Hepatocyte (in vitro differentiated cells): ENCODE data around the gene PCBP3.
"Not testable (repeated sequence)": the region's sequence is repeated elsewhere in the genome, so short reads cannot be mapped to it uniquely, and the experiment has no call there.

ENCODE experiments used
- CTCF ChIP-seq: fragments of 200-600 bp; sonication (generic); IDR thresholded peaks from 2 replicates; pipeline ENCODE4 v1.5.1; 2016; ENCODE audit warnings: antibody characterized with exemption, mild to moderate bottlenecking; ENCODE audit not compliant: poor library complexity
- EZH2 ChIP-seq: fragments of 200-600 bp; sonication (generic); IDR thresholded peaks from 2 replicates; pipeline ENCODE4 v1.6.1; 2016; ENCODE audit warnings: antibody characterized with exemption, mild to moderate bottlenecking, borderline replicate concordance
- EZH2phosphoT487 ChIP-seq: fragments of 200-600 bp; sonication (generic); IDR thresholded peaks from one replicate; pipeline ENCODE4 v1.6.1; 2018; ENCODE audit warnings: antibody characterized with exemption, mild to moderate bottlenecking, low read depth, moderate library complexity; ENCODE audit not compliant: unreplicated experiment, severe bottlenecking

GRCh38 chr21:45808663-45809062 is 165.1 kb downstream of the PCBP3 start:
- not testable (repeated sequence) for TF ChIP-seq CTCF, EZH2phosphoT487, EZH2
